ENCODE data around the gene TLR1. TPM values are rescaled to one million over a fixed set of nuclear protein-coding genes. Genes with fewer than 3 reads are reported as not detected.

Gene TLR1
- total RNA-seq, 4 donors from 2014 or later, result 6.7 to 9.8 (median 8.9) TPM

DNA sequence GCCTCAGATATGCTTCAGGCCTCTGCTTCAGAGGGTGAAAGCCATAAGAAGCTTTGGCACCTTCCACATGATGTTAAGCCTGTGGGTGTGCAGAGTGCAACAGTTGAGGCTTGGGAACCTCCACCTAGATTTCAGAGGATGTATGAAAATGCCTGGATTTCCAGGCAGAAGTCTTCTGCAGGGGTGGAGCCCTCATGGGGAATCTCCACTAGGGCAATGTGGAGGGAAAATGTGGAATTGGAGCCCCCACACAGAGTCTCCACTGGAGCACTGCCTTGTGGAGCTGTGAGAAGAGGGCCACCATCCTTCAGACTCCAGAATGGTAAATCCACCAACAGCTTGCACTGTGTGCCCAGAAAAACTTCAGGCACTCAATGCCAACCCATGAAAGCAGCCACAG is 57.0 kb downstream of the TLR1 start:
- TF ChIP-seq POLR2AphosphoS5 (IDR thresholded peaks at IDR 0.05), result no peak
- TF ChIP-seq, protein P1, sequence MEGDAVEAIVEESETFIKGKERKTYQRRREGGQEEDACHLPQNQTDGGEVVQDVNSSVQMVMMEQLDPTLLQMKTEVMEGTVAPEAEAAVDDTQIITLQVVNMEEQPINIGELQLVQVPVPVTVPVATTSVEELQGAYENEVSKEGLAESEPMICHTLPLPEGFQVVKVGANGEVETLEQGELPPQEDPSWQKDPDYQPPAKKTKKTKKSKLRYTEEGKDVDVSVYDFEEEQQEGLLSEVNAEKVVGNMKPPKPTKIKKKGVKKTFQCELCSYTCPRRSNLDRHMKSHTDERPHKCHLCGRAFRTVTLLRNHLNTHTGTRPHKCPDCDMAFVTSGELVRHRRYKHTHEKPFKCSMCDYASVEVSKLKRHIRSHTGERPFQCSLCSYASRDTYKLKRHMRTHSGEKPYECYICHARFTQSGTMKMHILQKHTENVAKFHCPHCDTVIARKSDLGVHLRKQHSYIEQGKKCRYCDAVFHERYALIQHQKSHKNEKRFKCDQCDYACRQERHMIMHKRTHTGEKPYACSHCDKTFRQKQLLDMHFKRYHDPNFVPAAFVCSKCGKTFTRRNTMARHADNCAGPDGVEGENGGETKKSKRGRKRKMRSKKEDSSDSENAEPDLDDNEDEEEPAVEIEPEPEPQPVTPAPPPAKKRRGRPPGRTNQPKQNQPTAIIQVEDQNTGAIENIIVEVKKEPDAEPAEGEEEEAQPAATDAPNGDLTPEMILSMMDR (IDR thresholded peaks at IDR 0.05), result no peak
- TF ChIP-seq POLR2A (IDR thresholded peaks at IDR 0.05), result no peak
- no peak for TF ChIP-seq EP300 (IDR thresholded peaks at IDR 0.05)
- H3K9me3 ChIP-seq, result no peaks in the 10 kb centered on the region
- peaks cover 7% of the 10 kb centered on the region for H3K4me1 ChIP-seq
- H3K4me3 ChIP-seq, result no peak overlapping the region
- H3K27me3 ChIP-seq, result no peaks in the 10 kb centered on the region
- H3K27ac ChIP-seq, result no peak overlapping the region
- H3K36me3 ChIP-seq, result no peaks in the 10 kb centered on the region
- no peak for DNase-seq (ENCODE audit: low spot score in 2 of 2)

Other genes starting within 250 kb of the TLR1 start
- gene KLF3, start 140.6 kb downstream of the TLR1 start, total RNA-seq, result 100 to 1,000 TPM; 169 to 240 (median 223) TPM
- gene TLR10, start 21.8 kb downstream of the TLR1 start, total RNA-seq, result under 1 TPM in 2 of 4 donors, not detected in 2; 0.16 to 0.17 TPM
- gene TLR6, start 52.0 kb upstream of the TLR1 start, total RNA-seq, result 1 to 10 TPM; 2.1 to 6.4 (median 2.5) TPM
- 10 to 100 TPM; 36.9 to 85.9 (median 44.5) TPM for gene FAM114A1, start 63.0 kb upstream of the TLR1 start, total RNA-seq
- not detected for gene TMEM156, start 227.6 kb upstream of the TLR1 start, total RNA-seq